Epithelial cell of proximal tubule (primary cell): ENCODE results near the gene MED25. TPM values are rescaled to one million over a fixed set of nuclear protein-coding genes. Genes with fewer than 3 reads are reported as not detected.

Experiments
- DNase-seq: peaks from one replicate; pipeline ENCODE4 v3.0.0-alpha.2; 2011; ENCODE audit warnings: low read depth
- H3K4me3 ChIP-seq: 2 replicates; pipeline ENCODE4 v1.5.1; 2011; ENCODE audit warnings: low read depth, mild to moderate bottlenecking, low read length
- total RNA-seq: library from RNA; depleted of rRNA; stranded (reverse); fragments of >200 nt; gene quantifications from 2 replicates; pipeline ENCODE4 v1.2.3, GENCODE V29; 2015
- TF ChIP-seq, protein P1 (sequence below): conservative IDR thresholded peaks from 2 replicates; pipeline ENCODE4 v1.5.1; 2012; ENCODE audit warnings: low read depth, mild to moderate bottlenecking, low read length

Gene MED25
- total RNA-seq, 1 donor from 2014 or later: 34.8 TPM

DNA sequence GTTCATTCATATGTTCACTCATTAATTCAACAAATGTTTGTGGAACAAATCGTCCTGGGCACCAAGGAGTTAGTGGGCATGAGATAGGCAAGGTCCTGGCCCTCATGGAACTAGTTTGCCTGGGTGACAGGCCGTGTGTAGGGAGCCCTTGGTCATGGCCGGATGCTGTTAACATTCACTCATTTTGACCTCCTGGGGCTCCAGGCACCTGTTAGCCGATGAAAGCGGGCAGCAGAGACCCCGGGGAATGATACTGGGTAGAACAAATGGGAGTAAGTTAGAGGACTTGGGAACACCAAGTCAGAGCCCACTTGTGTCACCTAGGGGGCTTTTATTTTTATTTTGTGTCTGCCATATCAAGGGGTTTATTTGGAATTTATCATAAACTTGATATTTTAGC is 6.6 kb downstream of the MED25 start:
- TF ChIP-seq, protein P1, sequence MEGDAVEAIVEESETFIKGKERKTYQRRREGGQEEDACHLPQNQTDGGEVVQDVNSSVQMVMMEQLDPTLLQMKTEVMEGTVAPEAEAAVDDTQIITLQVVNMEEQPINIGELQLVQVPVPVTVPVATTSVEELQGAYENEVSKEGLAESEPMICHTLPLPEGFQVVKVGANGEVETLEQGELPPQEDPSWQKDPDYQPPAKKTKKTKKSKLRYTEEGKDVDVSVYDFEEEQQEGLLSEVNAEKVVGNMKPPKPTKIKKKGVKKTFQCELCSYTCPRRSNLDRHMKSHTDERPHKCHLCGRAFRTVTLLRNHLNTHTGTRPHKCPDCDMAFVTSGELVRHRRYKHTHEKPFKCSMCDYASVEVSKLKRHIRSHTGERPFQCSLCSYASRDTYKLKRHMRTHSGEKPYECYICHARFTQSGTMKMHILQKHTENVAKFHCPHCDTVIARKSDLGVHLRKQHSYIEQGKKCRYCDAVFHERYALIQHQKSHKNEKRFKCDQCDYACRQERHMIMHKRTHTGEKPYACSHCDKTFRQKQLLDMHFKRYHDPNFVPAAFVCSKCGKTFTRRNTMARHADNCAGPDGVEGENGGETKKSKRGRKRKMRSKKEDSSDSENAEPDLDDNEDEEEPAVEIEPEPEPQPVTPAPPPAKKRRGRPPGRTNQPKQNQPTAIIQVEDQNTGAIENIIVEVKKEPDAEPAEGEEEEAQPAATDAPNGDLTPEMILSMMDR: no peak
- H3K4me3 ChIP-seq: no peak overlapping the region
- DNase-seq: no peak

DNA sequence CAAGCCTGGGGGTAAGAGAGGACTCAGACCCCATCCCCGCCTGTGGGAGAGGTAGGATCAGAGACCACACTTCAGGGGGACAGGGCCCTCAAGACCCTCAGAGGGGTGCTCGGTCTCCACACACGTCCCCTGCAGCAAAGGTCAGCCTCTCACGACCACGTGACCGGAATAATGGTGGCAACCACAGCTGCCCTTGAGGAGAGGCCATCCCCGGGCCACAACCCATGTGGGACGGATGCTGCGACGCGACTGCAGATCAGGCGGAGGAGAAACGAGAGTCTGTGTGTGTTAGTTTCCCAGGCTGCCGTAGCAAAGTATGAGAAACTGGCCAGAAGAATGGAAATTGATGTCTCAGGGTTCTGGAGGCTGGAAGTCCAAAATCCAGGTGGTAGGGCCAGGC is 8.9 kb downstream of the MED25 start:
- no peak overlapping the region for H3K4me3 ChIP-seq
- DNase-seq: no peak
- TF ChIP-seq, protein P1: no peak

DNA sequence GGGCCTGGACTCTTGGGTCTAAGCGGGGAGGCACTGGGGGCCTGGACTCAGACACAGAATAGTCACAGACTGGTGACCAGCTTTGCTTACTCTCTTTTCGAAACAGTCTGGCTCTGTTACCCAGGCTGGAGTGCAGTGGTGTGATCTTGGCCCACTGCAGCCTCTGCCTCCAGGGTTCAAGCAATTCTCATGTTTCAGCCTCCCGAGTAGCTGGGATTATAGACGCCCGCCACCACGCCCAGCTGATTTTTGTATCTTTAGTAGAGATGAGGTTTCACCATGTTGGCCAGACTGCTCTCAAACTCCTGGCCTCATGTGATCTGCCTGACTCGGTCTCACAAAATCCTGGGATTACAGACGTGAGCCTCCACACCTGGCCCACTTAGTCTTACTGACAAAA is 11.1 kb downstream of the MED25 start:
- TF ChIP-seq, protein P1: no peak
- no peak for DNase-seq
- H3K4me3 ChIP-seq: no peak overlapping the region

DNA sequence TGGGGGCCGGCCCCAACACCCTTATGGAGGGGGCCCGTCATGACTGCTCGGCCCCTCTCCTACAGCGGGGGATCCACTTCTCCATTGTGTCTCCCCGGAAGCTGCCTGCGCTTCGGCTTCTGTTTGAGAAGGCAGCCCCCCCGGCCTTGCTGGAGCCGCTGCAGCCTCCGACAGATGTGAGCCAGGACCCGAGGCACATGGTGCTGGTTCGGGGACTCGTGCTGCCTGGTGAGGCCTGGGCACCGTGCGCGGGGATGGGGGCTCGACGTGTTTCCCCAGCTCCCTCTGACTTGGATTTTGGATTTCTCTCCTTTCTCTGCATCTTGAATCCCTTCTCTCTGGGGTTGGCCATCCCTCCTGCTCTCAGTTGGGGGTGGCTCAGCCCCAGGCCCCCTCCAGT is 11.6 kb downstream of the MED25 start:
- no peak for DNase-seq
- TF ChIP-seq, protein P1: no peak
- H3K4me3 ChIP-seq: no peak overlapping the region

DNA sequence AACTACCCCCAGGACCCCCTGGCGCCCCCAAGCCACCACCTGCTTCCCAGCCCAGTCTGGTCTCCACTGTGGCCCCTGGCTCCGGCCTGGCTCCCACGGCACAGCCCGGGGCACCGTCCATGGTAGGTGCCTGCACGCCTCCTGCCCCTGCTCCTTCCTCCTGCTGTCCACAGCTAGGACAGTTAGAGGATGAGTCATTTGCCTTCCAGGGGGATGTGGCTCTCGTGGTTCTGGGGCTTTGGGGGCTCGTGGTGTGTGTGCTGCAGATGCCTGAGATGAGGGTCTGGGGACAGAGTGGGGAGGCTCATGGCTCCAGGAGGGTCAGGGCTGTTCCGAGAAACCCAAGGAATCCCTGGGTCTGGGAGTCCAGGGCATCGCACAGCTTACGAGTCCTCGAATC is 12.7 kb downstream of the MED25 start:
- TF ChIP-seq, protein P1: no peak
- H3K4me3 ChIP-seq: no peak overlapping the region
- DNase-seq: no peak

DNA sequence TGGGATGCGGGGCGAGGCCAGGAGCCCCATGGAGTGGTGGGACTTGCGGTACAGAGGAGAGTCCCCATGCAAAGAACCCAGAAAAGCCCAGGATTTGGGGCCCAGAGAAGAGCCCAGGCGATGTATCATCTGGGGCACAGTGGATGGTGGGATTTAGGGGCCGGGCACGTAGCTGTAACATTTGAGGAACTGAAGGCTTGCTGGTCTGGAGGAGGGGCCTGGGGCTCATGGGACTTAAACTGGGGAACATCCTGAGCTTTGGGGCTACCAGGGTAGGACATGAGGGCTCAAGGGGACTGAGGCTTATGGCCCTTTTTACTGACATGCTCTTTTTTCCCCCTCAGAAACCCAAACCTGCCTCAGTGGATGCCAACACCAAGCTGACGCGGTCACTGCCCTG is 13.5 kb downstream of the MED25 start:
- DNase-seq: no peak
- H3K4me3 ChIP-seq: no peak overlapping the region
- TF ChIP-seq, protein P1: no peak

DNA sequence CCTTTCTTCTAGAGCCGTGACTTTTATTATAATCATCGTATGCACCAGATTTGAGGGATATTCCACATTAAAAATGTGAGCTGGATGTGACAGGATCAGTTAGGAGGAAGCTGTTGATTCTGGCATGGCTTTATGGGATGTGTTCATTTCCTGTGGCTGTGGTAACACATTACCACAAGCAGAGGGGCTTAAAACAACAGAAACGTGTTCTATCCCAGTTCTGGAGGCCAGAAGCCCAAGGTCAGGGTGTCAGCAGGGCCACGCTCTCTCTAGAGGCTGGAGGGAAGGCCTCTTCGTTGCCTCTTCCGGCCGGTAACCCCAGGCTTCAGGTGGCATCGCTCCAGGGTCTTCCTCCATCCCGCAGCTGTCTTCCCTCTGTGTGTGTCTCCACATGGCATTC is 14.5 kb downstream of the MED25 start:
- TF ChIP-seq, protein P1: no peak
- no peak overlapping the region for H3K4me3 ChIP-seq
- no peak for DNase-seq
